C4-2B (cell line): ENCODE results near the gene TFEB.

Source experiments
- H3K27ac ChIP-seq: fragments of 450-650 bp; 2 replicates; pipeline ENCODE4 v1.5.1; 2017
- CTCF ChIP-seq: fragments of 450-650 bp; conservative IDR thresholded peaks from 2 replicates; pipeline ENCODE4 v1.5.1; 2017; ENCODE audit warnings: mild to moderate bottlenecking
- ZFX ChIP-seq: fragments of 450-650 bp; IDR thresholded peaks from 2 replicates; pipeline ENCODE4 v1.6.1; 2017

Gene TFEB

GRCh38 chr6:41672816-41673703, 62.3 kb downstream of the TFEB start:
- no peak overlapping the region for H3K27ac ChIP-seq
- TF ChIP-seq CTCF (no peak), ZFX (no peak)

- no peak for TF ChIP-seq ZFX
- TF ChIP-seq CTCF = no peak
- H3K27ac ChIP-seq = no peak overlapping the region
Observed at GRCh38 chr6:41672016-41672415, 63.4 kb downstream of the TFEB start.

- no peak for TF ChIP-seq ZFX
- TF ChIP-seq CTCF = no peak
Observed at GRCh38 chr6:41671376-41671775, 64.0 kb downstream of the TFEB start.

GRCh38 chr6:41670703-41671360, 64.6 kb downstream of the TFEB start:
- TF ChIP-seq ZFX = no peak
- TF ChIP-seq CTCF = no peak
- H3K27ac ChIP-seq = no peak overlapping the region

More at GRCh38 chr6:41671376-41671775, 64.0 kb downstream of the TFEB start:
- no peak overlapping the region for H3K27ac ChIP-seq

- TF ChIP-seq ZFX (no peak), CTCF (no peak)
Observed at GRCh38 chr6:41668968-41669367, 66.4 kb downstream of the TFEB start.

GRCh38 chr6:41667195-41667594, 68.2 kb downstream of the TFEB start:
- no peak overlapping the region for H3K27ac ChIP-seq
- TF ChIP-seq CTCF = no peak
- TF ChIP-seq ZFX = no peak

More at GRCh38 chr6:41668968-41669367, 66.4 kb downstream of the TFEB start:
- H3K27ac ChIP-seq = no peak overlapping the region

GRCh38 chr6:41664271-41664670, 71.1 kb downstream of the TFEB start:
- TF ChIP-seq ZFX = no peak
- no peak for TF ChIP-seq CTCF

More at GRCh38 chr6:41664271-41664670, 71.1 kb downstream of the TFEB start:
- no peak overlapping the region for H3K27ac ChIP-seq
